Peyer's patch (tissue), 4 donors: ENCODE data around the gene USH2A.

ENCODE experiments used
- POLR2A ChIP-seq, 2 donors: fragments of 450-650 bp; IDR thresholded peaks; one replicate each; pipeline ENCODE4 v1.5.1; 2017; ENCODE audit warnings: antibody characterized with exemption in 2 of 2, mild to moderate bottlenecking in 2 of 2, moderate library complexity in 2 of 2
- TF ChIP-seq, protein P1 (sequence below), 6 experiments: fragments of 450-650 bp in 4 of 6; fragments of 200-600 bp in 2 of 6; sonication (generic) in 1 of 6; IDR thresholded peaks; one replicate each; pipeline ENCODE4 v1.5.1; 2017 to 2019; ENCODE audit warnings: antibody characterized with exemption in 6 of 6, mild to moderate bottlenecking in 3 of 6, moderate library complexity in 1 of 6

DNA sequence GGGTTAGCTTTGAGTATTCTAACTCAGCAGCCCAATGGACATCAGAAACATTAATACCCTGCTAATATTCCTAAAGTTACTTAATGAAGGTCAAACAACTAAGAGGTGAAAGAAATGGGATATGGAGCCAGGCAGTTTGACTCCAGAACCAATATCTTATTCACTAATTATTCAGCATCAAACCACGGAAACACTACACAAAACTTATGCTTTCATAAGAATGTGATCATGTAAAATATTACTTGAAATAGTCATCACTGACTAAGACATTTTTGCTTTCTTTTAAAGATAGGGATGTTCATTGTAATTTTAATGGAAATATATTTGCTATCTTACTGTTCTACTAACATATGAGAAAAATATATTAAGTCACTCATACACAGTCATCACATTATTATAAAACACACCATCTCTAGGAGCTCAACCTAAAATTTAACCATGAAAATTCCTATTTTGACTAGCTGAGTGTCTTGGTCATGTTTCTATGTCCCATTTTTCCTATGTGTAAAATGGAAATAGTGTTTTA is 615.3 kb downstream of the USH2A start:
- TF ChIP-seq POLR2A (IDR thresholded peaks at IDR 0.05), result no peak
- TF ChIP-seq, protein P1, sequence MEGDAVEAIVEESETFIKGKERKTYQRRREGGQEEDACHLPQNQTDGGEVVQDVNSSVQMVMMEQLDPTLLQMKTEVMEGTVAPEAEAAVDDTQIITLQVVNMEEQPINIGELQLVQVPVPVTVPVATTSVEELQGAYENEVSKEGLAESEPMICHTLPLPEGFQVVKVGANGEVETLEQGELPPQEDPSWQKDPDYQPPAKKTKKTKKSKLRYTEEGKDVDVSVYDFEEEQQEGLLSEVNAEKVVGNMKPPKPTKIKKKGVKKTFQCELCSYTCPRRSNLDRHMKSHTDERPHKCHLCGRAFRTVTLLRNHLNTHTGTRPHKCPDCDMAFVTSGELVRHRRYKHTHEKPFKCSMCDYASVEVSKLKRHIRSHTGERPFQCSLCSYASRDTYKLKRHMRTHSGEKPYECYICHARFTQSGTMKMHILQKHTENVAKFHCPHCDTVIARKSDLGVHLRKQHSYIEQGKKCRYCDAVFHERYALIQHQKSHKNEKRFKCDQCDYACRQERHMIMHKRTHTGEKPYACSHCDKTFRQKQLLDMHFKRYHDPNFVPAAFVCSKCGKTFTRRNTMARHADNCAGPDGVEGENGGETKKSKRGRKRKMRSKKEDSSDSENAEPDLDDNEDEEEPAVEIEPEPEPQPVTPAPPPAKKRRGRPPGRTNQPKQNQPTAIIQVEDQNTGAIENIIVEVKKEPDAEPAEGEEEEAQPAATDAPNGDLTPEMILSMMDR (IDR thresholded peaks at IDR 0.05), result no peak
